Measurements from ENCODE around the gene WWOX. TPM values are rescaled to one million over a fixed set of nuclear protein-coding genes. Genes with fewer than 3 reads are reported as not detected.

Gene WWOX
- polyA plus RNA-seq, 1 donor from 2014 or later: 25.6 TPM

DNA sequence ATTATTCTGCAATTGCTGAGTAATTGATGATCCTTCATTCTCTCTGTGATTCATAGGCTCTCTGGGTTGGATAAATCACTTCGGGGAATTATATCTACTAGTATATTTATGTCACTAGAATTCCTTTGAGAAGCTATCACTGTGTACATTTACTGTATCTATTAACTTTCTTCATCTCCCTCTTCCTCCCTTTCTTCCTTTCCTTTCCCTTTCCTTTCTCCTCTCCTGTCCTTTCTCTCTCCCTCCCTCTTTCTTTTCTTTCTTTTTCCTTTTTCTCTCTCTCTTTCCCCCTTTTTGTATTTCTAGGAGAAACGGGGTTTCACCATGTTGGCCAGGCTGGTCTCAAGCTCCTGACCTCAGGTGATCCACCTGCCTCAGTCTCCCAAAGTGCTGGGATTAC lies 711.8 kb downstream of the WWOX start:
- H3K27me3 ChIP-seq (ENCODE audit: insufficient read depth, low read depth, low read length): no peaks in the 10 kb centered on the region

DNA sequence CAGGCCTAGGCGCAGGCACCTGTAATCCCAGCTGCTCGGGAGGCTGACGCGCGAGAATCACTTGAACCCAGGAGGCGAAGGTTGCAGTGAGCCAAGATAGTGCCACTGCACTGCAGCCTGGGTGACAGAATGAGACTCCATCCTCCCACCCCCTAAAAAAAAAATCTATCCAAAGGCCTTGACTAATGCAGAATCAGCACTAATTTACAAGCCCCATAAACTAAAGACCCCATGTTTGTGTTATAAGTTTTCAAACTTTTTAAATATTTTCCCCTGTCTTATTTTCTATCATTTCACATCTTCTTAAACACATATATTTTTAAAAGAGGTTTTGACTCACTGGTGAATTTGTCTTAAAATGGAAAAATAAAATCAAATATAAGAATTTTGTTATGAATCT lies 713.1 kb downstream of the WWOX start:
- Histone ChIP-seq H3K9ac (ENCODE audit: low read length) (no peak overlapping the region), H3F3A (ENCODE audit: insufficient read depth, low read length, poor library complexity, severe bottlenecking) (no peaks in the 10 kb centered on the region), H2AFZ (ENCODE audit: low read depth, low read length) (no peak overlapping the region), H3K27me3 (ENCODE audit: insufficient read depth, low read depth, low read length) (no peaks in the 10 kb centered on the region), H3K79me2 (replicated peaks; ENCODE audit: insufficient read depth, low read length) (no peaks in the 10 kb centered on the region), H4K20me1 (ENCODE audit: insufficient read depth) (no peaks in the 10 kb centered on the region), H3K36me3 (ENCODE audit: insufficient read depth, low read length) (no peaks in the 10 kb centered on the region), H3K4me2 (ENCODE audit: low read length) (no peak overlapping the region), H3K9me3 (ENCODE audit: low read length) (no peaks in the 10 kb centered on the region), H3K27ac (ENCODE audit: low read length) (no peak overlapping the region), H3K9me2 (ENCODE audit: insufficient read depth, low read length) (no peaks in the 10 kb centered on the region), H3K4me3 (ENCODE audit: low read length) (no peak overlapping the region)
- no peak for TF ChIP-seq RAD21 (conservative IDR thresholded peaks at IDR 0.05)
- no peak for TF ChIP-seq TAF1 (IDR thresholded peaks at IDR 0.05; ENCODE audit: low read depth)
- TF ChIP-seq MXI1 (conservative IDR thresholded peaks at IDR 0.05; ENCODE audit: poor library complexity, severe bottlenecking): no peak
- TF ChIP-seq POLR2AphosphoS5 (IDR thresholded peaks at IDR 0.05): no peak
- TF ChIP-seq SMC3 (conservative IDR thresholded peaks at IDR 0.05; ENCODE audit: poor library complexity): no peak
- TF ChIP-seq, protein P1, sequence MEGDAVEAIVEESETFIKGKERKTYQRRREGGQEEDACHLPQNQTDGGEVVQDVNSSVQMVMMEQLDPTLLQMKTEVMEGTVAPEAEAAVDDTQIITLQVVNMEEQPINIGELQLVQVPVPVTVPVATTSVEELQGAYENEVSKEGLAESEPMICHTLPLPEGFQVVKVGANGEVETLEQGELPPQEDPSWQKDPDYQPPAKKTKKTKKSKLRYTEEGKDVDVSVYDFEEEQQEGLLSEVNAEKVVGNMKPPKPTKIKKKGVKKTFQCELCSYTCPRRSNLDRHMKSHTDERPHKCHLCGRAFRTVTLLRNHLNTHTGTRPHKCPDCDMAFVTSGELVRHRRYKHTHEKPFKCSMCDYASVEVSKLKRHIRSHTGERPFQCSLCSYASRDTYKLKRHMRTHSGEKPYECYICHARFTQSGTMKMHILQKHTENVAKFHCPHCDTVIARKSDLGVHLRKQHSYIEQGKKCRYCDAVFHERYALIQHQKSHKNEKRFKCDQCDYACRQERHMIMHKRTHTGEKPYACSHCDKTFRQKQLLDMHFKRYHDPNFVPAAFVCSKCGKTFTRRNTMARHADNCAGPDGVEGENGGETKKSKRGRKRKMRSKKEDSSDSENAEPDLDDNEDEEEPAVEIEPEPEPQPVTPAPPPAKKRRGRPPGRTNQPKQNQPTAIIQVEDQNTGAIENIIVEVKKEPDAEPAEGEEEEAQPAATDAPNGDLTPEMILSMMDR (IDR thresholded peaks at IDR 0.05; ENCODE audit: poor library complexity, severe bottlenecking): no peak
- TF ChIP-seq EP300 (conservative IDR thresholded peaks at IDR 0.05; ENCODE audit: poor library complexity, severe bottlenecking): no peak
- TF ChIP-seq, protein P2, sequence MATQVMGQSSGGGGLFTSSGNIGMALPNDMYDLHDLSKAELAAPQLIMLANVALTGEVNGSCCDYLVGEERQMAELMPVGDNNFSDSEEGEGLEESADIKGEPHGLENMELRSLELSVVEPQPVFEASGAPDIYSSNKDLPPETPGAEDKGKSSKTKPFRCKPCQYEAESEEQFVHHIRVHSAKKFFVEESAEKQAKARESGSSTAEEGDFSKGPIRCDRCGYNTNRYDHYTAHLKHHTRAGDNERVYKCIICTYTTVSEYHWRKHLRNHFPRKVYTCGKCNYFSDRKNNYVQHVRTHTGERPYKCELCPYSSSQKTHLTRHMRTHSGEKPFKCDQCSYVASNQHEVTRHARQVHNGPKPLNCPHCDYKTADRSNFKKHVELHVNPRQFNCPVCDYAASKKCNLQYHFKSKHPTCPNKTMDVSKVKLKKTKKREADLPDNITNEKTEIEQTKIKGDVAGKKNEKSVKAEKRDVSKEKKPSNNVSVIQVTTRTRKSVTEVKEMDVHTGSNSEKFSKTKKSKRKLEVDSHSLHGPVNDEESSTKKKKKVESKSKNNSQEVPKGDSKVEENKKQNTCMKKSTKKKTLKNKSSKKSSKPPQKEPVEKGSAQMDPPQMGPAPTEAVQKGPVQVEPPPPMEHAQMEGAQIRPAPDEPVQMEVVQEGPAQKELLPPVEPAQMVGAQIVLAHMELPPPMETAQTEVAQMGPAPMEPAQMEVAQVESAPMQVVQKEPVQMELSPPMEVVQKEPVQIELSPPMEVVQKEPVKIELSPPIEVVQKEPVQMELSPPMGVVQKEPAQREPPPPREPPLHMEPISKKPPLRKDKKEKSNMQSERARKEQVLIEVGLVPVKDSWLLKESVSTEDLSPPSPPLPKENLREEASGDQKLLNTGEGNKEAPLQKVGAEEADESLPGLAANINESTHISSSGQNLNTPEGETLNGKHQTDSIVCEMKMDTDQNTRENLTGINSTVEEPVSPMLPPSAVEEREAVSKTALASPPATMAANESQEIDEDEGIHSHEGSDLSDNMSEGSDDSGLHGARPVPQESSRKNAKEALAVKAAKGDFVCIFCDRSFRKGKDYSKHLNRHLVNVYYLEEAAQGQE (IDR thresholded peaks at IDR 0.05; ENCODE audit: borderline replicate concordance): no peak
- no peak for TF ChIP-seq EZH2 (IDR thresholded peaks at IDR 0.05; ENCODE audit: borderline replicate concordance, insufficient read depth, low read length, poor library complexity, severe bottlenecking)

More for the DNA sequence above, 711.8 kb downstream of the WWOX start:
- H3K9ac ChIP-seq (ENCODE audit: low read length): no peak overlapping the region
- H2AFZ ChIP-seq (ENCODE audit: low read depth, low read length): no peak overlapping the region
- H3K36me3 ChIP-seq (ENCODE audit: insufficient read depth, low read length): no peaks in the 10 kb centered on the region
- H4K20me1 ChIP-seq (ENCODE audit: insufficient read depth): no peaks in the 10 kb centered on the region
- no peak overlapping the region for H3K27ac ChIP-seq (ENCODE audit: low read length)
- H3K9me2 ChIP-seq (ENCODE audit: insufficient read depth, low read length): no peaks in the 10 kb centered on the region
- no peaks in the 10 kb centered on the region for H3F3A ChIP-seq (ENCODE audit: insufficient read depth, low read length, poor library complexity, severe bottlenecking)
- no peaks in the 10 kb centered on the region for H3K9me3 ChIP-seq (ENCODE audit: low read length)
- H3K4me2 ChIP-seq (ENCODE audit: low read length): no peak overlapping the region
- no peak for TF ChIP-seq MXI1 (conservative IDR thresholded peaks at IDR 0.05; ENCODE audit: poor library complexity, severe bottlenecking)
- no peak for TF ChIP-seq TAF1 (IDR thresholded peaks at IDR 0.05; ENCODE audit: low read depth)
- TF ChIP-seq, protein P1 (IDR thresholded peaks at IDR 0.05; ENCODE audit: poor library complexity, severe bottlenecking): no peak
- TF ChIP-seq RAD21 (conservative IDR thresholded peaks at IDR 0.05): no peak
- no peak for TF ChIP-seq SMC3 (conservative IDR thresholded peaks at IDR 0.05; ENCODE audit: poor library complexity)
- TF ChIP-seq EP300 (conservative IDR thresholded peaks at IDR 0.05; ENCODE audit: poor library complexity, severe bottlenecking): no peak
- TF ChIP-seq POLR2AphosphoS5 (IDR thresholded peaks at IDR 0.05): no peak
- TF ChIP-seq, protein P2 (IDR thresholded peaks at IDR 0.05; ENCODE audit: borderline replicate concordance): no peak
- no peaks in the 10 kb centered on the region for H3K79me2 ChIP-seq (replicated peaks; ENCODE audit: insufficient read depth, low read length)
- no peak overlapping the region for H3K4me3 ChIP-seq (ENCODE audit: low read length)

All from neural cell (in vitro differentiated cells).